Measurements from ENCODE around the gene SLC26A9.

DNA sequence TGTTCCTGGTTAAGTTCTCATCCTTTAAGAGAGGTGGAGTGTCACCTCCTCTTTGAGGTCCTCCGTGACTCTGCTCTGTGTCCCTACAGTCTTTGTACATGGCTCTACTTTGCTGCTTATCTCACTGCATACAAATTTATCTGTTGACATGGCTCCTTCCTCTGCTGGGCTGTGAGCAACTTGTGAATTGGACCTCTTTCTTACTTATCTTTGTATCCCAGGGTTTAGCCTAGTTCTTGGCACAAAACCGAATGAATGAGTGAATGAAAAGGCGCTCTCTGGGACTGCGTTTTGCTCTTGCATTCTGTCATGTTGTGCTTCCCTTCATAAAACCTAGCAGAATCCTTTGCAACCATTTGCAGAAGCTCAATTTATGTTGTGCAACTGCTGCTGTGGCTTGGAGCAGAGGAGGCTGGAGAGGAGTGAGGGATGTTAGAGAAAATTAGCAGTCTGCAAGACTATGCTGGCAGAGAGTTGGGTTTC lies 12.4 kb downstream of the SLC26A9 start:
- no peak for TF ChIP-seq CTCF (conservative IDR thresholded peaks at IDR 0.05 in 1 of 2, IDR thresholded peaks at IDR 0.05 in 1 of 2; ENCODE audit: low read depth in 1 of 2, low read length in 2 of 2)
- no peak for TF ChIP-seq EZH2 (IDR thresholded peaks at IDR 0.05; ENCODE audit: low read length, missing control alignments)
